Urothelium cell line (cell line): ENCODE measurements around the gene RIC1.
"Not testable (repeated sequence)": the region's sequence is repeated elsewhere in the genome, so short reads cannot be mapped to it uniquely, and the experiment has no call there.

ENCODE experiments used
- DNase-seq: peaks from one replicate; pipeline ENCODE4 v3.0.0; 2011; ENCODE audit warnings: low spot score, mixed read lengths
- FAIRE-seq: peaks from 2 replicates; lab custom pipeline; 2011; peaks lifted over from hg19 to GRCh38; lab: Jason Lieb, UNC

RIC1 gene, protein sequence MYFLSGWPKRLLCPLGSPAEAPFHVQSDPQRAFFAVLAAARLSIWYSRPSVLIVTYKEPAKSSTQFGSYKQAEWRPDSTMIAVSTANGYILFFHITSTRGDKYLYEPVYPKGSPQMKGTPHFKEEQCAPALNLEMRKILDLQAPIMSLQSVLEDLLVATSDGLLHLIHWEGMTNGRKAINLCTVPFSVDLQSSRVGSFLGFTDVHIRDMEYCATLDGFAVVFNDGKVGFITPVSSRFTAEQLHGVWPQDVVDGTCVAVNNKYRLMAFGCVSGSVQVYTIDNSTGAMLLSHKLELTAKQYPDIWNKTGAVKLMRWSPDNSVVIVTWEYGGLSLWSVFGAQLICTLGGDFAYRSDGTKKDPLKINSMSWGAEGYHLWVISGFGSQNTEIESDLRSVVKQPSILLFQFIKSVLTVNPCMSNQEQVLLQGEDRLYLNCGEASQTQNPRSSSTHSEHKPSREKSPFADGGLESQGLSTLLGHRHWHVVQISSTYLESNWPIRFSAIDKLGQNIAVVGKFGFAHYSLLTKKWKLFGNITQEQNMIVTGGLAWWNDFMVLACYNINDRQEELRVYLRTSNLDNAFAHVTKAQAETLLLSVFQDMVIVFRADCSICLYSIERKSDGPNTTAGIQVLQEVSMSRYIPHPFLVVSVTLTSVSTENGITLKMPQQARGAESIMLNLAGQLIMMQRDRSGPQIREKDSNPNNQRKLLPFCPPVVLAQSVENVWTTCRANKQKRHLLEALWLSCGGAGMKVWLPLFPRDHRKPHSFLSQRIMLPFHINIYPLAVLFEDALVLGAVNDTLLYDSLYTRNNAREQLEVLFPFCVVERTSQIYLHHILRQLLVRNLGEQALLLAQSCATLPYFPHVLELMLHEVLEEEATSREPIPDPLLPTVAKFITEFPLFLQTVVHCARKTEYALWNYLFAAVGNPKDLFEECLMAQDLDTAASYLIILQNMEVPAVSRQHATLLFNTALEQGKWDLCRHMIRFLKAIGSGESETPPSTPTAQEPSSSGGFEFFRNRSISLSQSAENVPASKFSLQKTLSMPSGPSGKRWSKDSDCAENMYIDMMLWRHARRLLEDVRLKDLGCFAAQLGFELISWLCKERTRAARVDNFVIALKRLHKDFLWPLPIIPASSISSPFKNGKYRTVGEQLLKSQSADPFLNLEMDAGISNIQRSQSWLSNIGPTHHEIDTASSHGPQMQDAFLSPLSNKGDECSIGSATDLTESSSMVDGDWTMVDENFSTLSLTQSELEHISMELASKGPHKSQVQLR (N-terminal part only)

DNA sequence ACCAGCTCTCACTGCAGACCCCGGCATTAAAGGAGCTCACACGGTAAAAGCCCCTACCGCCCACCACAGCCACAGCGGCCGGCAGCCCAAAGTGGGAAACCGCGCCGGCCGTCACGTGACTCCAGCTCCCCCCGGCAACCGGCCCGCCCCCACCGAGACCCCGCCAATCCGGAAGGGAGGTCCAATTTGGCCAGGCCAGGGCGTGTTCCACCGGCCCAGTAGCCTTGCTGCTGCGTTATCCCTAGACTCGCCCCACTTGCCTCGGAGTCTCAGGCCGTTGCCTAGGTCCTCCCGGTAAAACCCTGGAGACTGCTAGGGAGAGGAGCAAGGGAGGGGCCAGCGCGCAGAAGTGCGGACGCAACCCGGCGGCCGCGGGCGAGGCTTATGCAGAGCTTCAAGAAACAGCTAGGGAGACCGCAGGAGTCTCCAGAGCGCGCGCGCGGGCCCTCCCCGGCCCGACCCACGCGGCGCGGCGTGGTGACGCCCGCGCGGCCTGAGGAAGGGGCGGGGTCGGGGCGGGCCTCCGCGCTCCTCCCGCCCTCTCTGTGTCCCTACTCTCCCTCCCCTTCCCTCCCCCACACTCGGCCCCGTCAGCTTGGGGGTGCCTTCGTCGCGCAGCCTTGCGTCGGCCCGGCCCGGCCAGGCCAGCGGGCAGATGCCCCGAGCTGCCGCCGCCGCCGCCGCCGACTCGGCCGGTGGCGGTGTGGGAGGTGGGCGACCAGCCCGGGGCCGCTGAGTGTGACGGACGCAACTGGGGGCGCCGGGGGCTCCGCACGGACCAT lies at the start of gene RIC1:
TSS of gene RIC1 (plus strand) at position 578 of the 782 bp plus-strand sequence. CDS start at position 781, 203 bp downstream.
- DNase-seq (peak; percentile 89), FAIRE-seq (no peak)

DNA sequence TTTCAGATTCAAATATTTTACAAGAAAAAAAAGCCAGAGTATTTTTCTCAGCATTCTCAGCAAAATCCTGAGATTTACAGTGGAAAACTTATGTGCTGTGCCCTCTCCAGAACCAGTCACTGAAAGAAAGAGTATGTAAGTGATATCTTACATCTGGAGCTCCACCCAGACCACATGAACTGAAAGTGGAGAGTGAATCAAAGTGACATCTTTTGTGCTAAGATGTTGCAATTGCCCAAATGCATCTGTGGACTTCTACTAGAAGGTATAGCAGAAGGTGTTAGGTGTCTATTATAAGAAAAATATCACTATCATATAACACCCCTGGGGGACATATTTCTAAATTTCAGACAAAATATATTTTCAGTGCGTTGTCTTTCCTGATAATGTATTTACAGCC lies 49.0 kb upstream of the RIC1 start:
- DNase-seq (no peak), FAIRE-seq (no peak)

DNA sequence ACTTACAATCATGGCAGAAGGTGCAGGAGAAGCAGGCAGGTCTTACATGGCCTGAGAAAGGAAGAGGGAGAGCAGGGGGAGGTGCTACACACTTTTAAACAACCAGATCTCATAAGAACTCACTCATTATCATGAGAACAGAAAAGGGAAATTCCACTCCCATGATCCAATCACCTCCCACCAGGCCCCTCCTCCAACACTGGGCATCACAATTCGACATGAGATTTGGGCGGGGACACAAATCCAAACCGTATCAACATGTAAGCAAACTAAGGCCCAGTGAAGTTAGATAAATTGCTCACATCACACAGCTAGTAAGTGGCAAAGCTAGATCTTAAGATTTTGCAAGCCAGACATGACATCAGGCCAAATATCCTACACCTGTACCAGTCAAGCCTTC lies 48.3 kb upstream of the RIC1 start:
- DNase-seq, result no peak
- FAIRE-seq, result no peak

DNA sequence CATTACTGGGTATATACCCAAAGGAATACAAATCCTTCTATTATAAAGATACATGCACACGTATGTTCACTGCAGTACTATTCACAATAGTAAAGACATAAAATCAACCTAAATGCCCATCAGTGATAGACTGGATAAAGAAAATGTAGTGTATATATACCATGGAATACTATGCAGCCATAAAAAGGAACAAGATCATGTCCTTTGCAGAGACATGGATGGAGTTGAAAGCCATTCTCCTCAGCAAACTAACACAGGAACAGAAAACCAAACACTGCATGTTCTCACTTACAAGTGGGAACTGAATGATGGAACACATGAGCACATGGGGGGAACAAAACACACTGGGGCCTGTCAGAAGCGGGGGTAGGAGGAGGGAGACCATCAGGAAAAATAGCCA lies 47.2 kb upstream of the RIC1 start:
- not testable (repeated sequence) for DNase-seq, FAIRE-seq

DNA sequence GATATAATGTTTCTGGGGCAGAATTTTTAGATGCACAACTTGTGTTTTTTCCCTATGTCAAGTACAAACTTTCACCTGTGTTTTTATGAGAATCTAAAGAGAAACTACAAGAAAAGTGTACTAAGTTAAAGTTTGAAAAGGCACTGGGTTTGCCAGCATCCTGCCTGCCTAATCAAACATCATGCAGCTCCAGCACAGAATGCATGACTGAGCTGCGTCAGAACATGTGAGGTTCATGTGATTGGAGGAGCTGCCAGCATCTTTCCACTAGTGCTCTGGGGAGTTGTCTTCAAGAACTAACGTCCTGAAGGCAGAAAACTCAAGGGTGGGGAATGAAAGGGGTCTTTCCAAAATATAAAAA lies 46.1 kb upstream of the RIC1 start:
- FAIRE-seq, result no peak
- no peak for DNase-seq

DNA sequence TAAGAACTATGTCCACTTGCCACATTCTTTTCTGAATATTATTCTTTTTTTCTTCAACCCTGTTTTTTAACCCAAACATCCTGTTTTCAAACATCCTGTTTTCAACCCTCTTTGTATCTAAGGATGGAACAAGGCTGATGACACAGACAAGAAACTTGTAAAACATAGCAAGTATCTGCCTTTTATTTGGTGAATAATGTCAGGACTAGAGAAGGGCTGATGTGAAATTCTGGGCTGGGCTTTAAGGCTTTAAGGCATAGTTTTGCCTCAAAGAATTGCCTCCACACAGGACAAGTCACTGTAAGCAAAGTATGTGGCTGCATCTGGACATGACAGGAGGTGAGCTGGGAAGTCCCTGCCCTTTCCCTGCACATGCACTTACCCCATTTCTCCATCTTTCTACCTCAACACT lies 42.5 kb upstream of the RIC1 start:
- DNase-seq, result no peak
- no peak for FAIRE-seq

DNA sequence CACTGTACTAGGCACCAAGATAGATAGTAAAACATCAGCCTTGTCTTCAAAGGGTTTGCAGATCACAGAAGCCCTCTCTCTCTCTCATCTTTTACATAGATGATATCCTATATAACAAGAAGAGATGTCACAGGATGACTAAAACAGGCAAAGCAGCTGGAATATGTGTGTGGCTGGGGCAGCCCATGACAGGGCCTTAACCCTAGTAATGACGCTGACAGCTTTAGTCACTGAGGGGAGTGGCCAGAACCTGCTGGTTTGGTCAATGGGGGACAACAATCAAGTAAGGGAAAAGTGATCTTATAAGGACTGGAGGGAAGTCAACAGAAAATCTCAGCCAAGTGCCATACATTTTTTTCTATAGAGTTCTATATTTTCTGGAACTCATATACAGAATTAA lies 41.9 kb upstream of the RIC1 start:
- FAIRE-seq (no peak), DNase-seq (no peak)

DNA sequence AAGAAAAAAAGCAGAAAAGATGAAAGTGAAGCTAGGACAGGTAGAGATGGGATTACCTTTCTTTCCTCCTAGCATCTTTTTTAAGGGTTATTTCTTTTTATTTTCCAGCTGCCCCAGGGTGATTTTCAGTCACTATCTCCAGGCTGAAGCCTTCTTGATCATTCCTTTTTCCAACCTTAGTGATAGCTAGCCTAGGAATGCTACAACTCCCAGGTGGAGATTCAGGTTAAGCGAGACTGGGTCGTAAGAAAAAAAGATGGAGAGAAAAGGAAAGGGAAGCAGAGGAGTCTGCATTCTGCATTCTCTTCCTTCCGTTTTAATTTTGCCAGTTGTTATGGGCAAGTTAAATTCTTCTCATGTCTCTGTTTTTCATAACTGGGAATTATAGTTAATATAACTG lies 36.7 kb upstream of the RIC1 start:
- FAIRE-seq (no peak), DNase-seq (no peak)

DNA sequence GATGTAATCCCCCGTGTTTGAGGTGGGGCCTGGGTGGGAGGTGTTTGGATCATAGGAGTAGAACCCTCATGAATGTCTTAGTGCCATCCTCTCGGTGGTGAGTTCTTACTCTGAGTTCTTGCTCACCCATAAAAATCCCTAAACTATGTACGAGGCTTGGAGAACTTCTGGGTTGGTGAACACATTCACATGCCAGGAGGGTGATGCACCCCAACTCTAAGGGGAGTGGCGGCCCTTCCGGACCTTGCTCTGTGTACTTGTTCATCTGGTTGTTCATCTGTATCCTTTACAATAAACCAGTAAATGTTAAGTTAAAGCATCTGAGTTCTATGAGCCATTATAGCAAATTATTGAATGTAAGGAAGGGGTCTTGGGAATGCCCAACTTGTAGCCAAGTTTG lies 36.0 kb upstream of the RIC1 start:
- FAIRE-seq, result no peak
- DNase-seq, result no peak

DNA sequence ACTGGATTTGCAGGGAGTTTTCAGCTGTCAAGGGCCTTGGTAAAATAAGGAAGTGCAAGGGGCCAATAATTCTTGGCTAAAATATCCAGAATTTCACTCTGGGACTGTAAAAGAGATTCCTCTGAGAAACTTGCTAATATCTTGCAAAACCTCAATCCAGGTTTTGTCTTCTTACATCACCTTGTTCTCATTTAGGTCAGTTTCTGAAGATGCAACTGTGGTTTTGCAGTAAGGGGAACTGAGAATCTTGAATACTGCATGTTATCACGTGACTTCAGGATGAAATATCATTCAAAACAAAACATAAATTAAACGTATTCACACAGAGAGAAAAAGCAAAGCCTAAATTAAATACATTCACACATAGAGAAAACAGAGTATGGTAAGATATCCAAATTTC lies 35.0 kb upstream of the RIC1 start:
- FAIRE-seq (no peak), DNase-seq (no peak)

DNA sequence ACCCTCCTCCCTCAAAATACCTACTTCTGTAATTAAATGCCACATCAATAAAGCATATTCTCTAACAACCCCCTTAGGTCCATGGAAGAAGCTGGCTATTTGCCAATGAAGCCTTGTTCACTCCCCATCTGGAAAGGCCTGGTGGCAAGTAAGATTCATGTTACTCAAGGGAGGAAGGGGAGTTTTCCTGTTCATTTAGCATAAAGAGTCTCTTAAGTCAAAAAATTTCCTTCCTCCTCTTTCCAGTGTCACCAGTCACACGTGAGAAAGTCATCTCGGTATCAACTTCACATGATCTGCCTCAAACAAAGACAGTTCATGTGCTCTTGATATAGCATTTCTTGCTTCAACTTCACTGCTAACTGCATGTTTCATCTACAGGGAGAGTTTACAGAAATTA lies 32.7 kb upstream of the RIC1 start:
- DNase-seq, result no peak
- FAIRE-seq, result no peak

DNA sequence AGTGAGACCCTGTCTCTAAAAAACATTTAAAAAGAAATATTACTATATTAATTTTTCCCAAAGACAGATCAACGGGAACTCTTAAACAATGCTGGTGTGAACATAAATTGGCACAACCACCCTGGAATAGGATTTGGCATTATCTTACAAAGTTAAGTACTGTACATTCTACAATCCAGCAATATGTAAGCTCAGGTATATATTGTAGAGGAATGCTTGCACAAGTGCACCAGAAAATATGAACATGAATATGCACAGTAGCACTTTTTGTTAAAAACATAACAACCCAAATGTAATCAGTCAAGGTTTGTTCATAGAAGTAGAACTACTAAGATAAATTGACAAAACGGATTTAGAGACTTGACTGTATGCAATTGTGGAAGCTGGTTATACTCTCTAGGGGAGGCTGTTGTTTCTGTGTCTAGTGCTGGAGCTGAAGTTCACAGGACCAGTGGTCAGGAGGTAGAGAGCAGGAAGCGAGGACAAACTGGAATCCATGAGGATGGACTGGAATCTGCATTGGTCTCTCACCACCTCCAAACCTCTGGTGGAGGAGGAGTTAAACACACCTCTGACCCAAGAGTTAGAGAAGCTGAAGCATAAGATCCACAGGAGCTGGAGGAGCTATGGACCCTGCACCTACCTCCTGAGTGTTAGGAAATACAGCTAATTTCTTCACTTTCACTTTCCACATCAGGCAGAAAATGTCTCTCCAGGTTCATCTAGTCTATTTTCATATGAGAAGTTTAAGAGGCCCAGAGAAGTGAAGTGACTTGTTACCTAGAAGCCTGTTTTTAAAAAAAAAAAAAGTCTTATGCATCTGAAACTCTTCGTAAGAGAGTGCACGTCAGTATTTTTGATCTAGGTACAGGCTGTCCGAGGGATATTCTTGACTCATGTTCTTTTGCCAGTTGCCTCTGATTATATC lies 20.3 kb upstream of the RIC1 start:
- no peak for DNase-seq
- no peak for FAIRE-seq

DNA sequence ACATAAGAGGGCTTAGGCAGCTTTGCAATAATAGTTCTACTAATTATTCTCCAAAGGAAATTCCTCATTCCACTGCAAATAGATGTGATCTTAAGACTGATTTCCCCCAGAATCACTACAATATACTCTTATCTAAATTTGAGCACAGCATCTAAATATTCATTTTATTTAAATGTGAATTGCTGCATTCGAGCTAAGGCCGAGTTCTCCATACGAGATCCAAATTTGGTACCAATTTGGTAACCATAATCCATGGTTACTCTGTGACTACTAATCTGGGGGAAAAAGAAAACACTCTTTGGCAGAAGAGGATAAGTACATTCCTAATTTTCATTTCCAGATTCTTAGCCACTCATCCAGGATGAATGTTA lies 19.7 kb upstream of the RIC1 start:
- no peak for FAIRE-seq
- DNase-seq, result no peak

DNA sequence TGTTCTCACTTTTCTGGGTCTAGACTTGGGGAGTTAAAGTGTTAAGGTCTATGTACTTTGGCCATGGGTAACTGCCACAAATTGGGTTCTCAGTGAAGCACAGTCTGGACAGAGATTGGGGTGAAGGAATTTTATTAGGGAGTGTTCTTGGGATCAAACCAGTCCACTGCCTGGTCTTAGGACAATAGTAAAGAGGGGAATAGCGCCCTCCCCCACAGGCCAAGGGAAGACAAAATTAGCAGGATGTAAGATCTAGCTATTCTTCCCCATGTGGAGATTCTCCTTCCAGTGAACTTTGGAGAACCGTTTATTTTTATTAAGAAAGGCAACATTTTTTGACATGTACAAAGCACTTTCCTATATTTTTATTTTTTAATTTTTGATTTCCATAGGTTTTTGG lies 18.4 kb upstream of the RIC1 start:
- DNase-seq (no peak), FAIRE-seq (no peak)

DNA sequence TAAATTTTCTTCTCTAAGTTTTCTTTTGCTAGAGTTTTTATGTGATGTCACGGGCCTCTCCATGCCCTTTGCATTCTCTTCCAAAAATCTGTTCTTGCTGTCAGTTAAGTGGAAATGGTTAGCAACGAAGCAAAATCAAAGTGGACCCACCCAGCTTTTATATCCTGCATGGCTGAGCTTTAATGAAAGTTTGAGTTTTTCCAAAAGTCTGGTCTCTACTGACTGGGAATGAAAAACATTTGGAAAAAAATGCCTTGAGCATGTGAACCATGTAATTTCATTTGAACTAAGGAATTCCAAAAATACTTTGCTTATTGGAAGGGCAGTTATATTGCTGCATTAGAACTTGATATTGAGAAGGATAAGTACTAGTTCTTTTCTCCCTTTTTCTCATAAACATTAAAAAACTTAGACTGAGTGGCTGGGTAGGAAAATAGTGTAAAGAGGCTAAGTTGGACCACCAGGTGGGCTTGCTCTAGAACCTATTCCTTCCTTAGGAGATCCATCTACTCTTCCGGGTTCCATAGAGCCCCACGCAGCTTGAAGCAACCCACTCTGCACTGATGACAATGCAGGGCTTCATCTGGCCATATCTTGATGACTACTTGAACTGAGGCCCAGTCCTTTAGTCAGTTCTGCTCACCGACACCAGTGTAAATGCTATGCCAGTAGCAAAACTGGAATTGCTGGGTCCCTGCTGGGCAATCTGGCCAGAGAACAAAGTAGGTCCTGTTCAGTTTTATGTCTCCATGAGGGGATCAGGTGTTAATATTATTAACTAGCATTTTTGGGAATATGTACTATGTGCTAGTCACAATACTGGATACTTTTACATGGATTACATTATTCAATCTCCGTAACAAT lies 17.4 kb upstream of the RIC1 start:
- no peak for FAIRE-seq
- no peak for DNase-seq

DNA sequence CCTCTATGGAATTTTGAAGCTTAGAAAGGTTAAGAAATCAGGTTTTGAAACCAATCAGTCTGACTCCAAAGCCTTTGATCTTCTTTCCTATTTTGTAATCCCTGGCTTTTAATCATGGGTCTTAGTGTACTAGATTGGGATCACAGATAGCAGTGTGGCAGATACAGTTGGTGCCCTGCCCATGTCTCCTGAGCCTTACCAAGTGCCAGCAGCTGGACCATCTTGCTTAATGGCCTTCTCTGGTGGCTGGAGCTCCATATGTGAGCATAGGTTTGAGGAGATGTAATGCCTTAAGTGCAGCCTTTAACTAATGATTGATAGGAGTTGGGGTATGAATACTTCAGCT lies 16.7 kb upstream of the RIC1 start:
- FAIRE-seq (no peak), DNase-seq (no peak)

DNA sequence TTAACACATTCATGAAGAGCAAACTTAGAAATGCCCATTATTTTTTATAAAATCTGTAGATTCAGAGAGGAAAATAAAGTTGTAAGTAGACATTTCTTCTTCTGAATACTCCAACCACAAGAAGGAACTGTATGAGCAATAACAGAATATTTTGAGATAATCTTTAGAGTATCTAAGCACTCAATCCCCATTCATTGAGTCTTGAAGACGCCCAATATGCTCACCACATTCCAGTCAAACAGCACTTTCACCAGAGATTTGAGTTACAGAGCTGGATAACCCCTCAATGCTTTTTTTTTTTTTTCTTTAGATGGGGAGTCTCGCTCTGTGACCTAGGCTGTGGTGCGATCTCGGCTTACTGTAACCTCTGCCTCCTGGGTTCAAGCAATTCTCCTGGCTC lies 14.7 kb upstream of the RIC1 start:
- FAIRE-seq, result no peak
- no peak for DNase-seq

DNA sequence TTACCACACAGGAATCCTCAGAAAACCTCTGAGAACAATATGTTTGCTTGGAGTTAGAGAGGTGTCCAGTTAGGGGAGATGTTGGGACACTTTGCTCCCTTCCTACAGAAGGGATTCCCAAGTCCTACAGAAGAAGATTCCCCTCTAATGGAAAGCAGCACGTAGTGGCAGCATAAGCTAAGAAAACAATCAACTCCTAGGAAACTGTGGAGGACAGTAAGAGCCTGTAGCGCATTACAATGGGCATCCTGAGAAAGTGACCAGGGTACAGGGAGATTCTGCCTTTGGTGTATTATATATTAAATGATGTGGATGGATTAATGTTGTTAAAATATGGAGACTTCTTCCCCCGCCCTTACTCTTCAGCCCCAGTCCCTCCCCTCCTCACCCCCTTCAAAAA lies 13.9 kb upstream of the RIC1 start:
- FAIRE-seq, result no peak
- no peak for DNase-seq

DNA sequence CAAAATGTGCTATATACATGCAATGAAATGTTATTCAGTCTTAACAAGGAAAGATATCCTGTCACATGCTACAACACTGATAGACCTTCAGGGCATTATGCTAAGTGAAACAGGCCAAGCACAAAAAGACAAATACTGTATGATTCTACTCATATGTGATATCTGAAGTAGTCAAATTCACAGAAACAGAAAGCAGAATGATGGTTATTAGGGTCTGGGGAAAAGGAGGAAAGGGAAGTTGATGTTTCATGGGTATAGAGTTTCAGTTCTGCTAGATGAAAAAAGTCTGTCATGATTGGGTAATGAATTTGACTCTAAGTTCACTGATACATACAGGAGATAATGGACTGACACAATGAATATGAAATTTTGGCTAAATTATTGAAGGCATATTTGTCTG lies 11.2 kb upstream of the RIC1 start:
- DNase-seq, result no peak
- no peak for FAIRE-seq
